Metanephros (tissue), 1 donor: ENCODE results near the gene OR2T12. TPM values are rescaled to one million over a fixed set of nuclear protein-coding genes. Genes with fewer than 3 reads are reported as not detected.

ENCODE experiments used
- total RNA-seq: library from RNA; depleted of rRNA; stranded (reverse); fragments of >200 nt; gene quantifications from one replicate; pipeline ENCODE4 v1.2.3, GENCODE V29; 2014

The OR2T12 gene, protein sequence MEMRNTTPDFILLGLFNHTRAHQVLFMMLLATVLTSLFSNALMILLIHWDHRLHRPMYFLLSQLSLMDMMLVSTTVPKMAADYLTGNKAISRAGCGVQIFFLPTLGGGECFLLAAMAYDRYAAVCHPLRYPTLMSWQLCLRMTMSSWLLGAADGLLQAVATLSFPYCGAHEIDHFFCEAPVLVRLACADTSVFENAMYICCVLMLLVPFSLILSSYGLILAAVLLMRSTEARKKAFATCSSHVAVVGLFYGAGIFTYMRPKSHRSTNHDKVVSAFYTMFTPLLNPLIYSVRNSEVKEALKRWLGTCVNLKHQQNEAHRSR
- total RNA-seq, result not detected

DNA sequence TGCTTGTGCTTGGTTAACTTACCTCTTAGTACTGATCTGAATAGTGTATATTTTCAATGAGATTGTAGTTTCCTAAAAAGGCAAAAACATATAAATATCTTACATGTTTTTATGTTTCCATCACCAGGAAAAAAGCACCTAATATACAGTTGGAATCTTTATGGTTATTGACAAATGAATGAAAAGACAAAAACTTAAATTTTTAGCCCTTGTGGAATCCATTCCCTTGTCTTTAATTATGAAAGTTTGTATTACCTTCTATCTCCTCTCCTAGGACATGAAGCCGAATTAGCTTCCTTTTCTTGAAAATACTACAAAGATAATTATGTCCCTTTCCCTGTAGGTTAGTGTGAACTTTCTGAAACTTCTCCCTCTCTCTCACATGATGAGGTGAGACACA lies at the start of gene OR2T12:
Gene OR2T12 (minus strand): TSS at position 101 of the 400 bp plus-strand sequence. CDS start 7,846 bp downstream, outside the sequence.

DNA sequence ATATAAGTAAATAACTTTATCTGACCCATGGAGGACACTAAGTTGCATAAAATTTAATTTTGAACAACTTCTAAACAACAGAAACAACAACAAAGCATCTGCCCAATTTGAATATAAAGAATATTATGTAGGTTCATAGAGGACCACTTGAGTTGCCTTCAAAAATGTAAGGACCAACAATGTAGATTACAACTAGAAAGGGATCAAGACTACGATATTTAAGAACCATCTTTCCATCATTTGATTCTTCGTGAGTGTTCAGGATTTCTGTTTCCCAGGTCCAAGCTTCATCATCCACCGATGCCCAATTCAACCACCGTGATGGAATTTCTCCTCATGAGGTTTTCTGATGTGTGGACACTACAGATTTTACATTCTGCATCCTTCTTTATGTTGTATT lies 45.3 kb upstream of the OR2T12 start, which contains the start of gene OR14C36:
Gene OR14C36 (plus strand): TSS at position 301 of the 400 bp plus-strand sequence. CDS start 0 bp downstream, at position 301.

DNA sequence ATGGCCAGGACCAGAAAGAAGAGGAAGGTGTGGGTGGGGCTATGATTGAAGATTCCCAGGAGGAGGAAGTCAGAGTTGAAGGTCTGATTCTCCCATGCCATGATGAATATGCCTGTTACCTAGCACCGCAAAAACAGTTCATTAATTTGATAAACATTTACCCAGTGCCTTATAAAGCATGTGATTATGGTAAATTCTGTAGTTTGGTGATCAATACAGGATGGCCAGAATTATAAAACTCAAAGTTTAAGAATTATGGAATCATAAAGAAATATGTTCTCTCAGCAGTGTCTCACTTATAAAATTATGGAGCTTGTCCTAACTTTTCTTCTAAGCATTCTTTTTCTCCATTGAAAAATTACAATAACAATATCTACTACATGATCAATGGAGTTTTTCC lies 21.2 kb upstream of the OR2T12 start, which contains the start of gene OR2M7:
Gene OR2M7 (minus strand): TSS at position 101 of the 400 bp plus-strand sequence. CDS start 0 bp downstream, at position 101.

DNA sequence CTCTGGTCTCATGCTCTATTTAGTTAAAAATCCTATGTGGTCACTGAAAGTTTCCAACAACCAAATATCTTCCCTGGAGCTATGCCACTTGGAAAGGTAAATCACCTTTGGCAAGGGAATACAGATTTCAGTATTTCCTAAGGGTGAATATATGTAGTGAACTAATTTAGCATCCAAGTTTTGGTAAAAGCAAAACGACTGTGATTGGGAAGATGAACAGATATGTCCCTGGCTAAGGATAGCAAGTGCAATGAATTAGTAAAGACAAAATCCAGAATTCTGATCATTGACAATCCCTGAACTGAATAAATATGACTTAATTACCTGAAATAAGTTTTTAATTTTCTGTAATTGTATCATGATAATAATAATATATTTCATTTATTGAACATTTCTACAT lies 25.3 kb downstream of the OR2T12 start, which contains the start of gene OR2T33:
Gene OR2T33 (minus strand): TSS at position 101 of the 400 bp plus-strand sequence. CDS start 4,162 bp downstream, outside the sequence.

Other genes with a start within 250 kb of the OR2T12 start
- gene OR2L13, start 208.2 kb downstream of the OR2T12 start, total RNA-seq, result not detected
- not detected for gene OR2M5, start 158.3 kb downstream of the OR2T12 start, total RNA-seq
- not detected for gene OR2M2, start 128.6 kb downstream of the OR2T12 start, total RNA-seq
- not detected for gene OR2M3, start 106.2 kb downstream of the OR2T12 start, total RNA-seq
- not detected for gene OR2M4, start 72.0 kb downstream of the OR2T12 start, total RNA-seq
- gene OR2T33, start 25.4 kb downstream of the OR2T12 start, total RNA-seq, result not detected
- gene OR2M7, start 21.1 kb upstream of the OR2T12 start, total RNA-seq, result not detected
- not detected for gene OR14C36, start 45.4 kb upstream of the OR2T12 start, total RNA-seq
- gene OR2T4, start 58.2 kb upstream of the OR2T12 start, total RNA-seq, result not detected
- gene OR2T6, start 72.3 kb upstream of the OR2T12 start, total RNA-seq, result not detected
- gene OR2T1, start 99.6 kb upstream of the OR2T12 start, total RNA-seq, result not detected
- 0.06 TPM for gene OR2T2, start 142.2 kb upstream of the OR2T12 start, total RNA-seq
- not detected for gene OR2T3, start 169.9 kb upstream of the OR2T12 start, total RNA-seq
- 0.06 TPM for gene OR2T5, start 185.2 kb upstream of the OR2T12 start, total RNA-seq
- gene OR2G6, start 204.6 kb upstream of the OR2T12 start, total RNA-seq, result not detected